Bone marrow (tissue), 2 donors: ENCODE data around the gene FANCI.

Experiments
- DNase-seq, 2 donors: peaks; one replicate each; lab custom pipeline; 2025; lab: John Stamatoyannopoulos, UW

FANCI gene

GRCh38 chr15:89361451-89362202 lies 117.8 kb downstream of the FANCI start:
- peak; percentile 26 to 29 for DNase-seq

- DNase-seq: no peak
Measured at GRCh38 chr15:89362203-89363101, 118.7 kb downstream of the FANCI start.

GRCh38 chr15:89363133-89363532 lies 119.4 kb downstream of the FANCI start:
- DNase-seq: no peak

GRCh38 chr15:89363770-89364169 lies 120.0 kb downstream of the FANCI start:
- no peak for DNase-seq

GRCh38 chr15:89364341-89364740 lies 120.6 kb downstream of the FANCI start:
- DNase-seq: peak; percentile 8 to 22

- no peak for DNase-seq
Measured at GRCh38 chr15:89364741-89365450, 121.1 kb downstream of the FANCI start.

GRCh38 chr15:89365462-89366065 lies 121.8 kb downstream of the FANCI start:
- DNase-seq: no peak
